ENCODE measurements around the gene UCN2.
"Not testable (repeated sequence)": the region's sequence is repeated elsewhere in the genome, so short reads cannot be mapped to it uniquely, and the experiment has no call there.

Gene UCN2

DNA sequence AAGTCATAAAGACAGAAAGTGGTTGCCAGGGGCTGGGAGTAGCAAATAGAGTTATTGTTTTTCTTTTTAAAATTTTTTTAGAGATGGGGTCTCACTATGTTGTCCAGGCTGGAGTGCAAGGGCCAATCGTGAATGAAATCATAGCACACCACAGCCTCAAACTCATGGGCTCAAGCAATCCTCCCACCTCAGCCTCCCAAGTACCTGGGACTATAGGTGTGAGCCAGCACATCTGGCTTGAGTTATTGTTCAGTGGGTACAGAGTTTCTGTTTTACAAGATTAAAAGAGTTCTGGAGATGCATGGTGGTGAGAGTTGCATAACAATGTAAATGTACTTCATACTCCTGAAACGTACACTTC lies 30.6 kb downstream of the UCN2 start:
- no peak for DNase-seq

DNA sequence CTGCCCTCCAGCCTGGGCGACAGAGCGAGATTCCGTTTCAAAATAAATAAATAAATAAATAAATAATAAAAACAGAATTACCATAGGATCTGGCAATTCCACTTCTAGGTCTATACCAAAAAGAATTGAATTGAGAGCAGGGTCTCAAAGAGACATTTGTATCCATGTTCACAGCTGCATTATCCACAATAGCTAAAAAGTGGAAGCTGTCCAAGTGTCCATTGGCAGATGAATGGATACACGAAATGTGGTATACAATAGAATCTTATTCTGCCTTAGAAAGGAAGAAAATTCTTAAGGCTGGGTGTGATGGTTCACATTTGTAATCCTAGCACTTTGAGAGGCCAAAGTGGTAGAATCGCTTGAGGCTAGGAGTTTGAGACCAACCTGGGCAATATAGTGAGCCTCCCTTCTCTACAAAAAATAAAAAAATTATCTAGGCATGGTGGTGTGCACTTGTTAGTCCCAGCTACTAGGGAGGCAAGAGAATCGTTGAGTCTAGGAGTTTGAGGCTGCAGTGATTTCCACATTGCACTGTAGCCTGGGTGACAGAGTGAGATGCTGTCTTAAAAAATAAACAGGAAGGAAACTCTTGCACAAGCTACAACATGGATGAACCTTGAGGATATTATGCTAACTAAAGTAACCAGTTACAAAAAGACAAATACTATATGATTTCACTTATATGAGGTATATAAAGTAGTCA lies 31.2 kb downstream of the UCN2 start:
- no peak for DNase-seq

DNA sequence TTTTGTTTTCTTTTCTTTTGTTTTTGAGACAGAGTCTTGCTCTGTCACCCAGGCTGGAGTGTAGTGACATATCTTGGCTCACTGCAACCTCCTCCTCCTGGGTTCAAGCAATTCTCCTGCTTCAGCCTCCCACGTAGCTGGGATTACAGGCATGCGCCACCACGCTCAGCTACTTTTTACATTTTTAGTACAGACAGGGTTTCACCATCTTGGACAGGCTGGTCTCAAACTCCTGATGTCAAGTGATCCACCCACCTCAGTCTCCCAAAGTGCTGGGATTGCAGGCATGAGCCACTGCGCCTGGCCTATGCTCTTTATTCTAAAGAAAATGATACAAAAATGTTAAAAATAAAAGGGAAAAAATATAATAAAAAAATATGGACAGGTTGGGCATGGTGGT lies 32.9 kb downstream of the UCN2 start:
- DNase-seq: not testable (repeated sequence)

- DNase-seq: no peak
Observed at GRCh38 chr3:48528754-48529153, 34.8 kb downstream of the UCN2 start.

- DNase-seq: no peak
Observed at GRCh38 chr3:48528048-48528447, 35.5 kb downstream of the UCN2 start.

- no peak for DNase-seq
Observed at GRCh38 chr3:48524970-48525369, 38.6 kb downstream of the UCN2 start.

DNA sequence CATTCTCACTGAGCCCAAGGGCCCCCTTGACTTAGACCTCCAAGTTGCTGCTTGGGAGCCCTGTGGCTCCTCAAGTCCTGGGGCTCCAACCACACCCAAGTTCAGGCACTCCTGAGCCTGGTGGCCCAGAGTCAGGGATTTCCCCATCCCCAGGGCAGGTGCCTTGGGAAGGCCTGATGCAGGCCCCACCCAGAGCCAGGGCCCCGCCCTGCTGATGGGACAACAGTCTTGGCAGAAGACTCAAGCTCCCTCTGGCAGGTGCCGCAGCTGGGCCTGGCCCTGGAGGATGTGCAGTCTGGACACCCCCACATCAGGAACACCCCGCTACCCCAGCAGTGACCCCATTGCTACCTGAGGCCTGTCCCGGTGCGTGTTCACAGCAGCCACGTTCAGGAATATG lies 41.9 kb downstream of the UCN2 start:
- DNase-seq: no peak

GRCh38 chr3:48519277-48519643 lies 44.3 kb downstream of the UCN2 start:
- DNase-seq: no peak

DNA sequence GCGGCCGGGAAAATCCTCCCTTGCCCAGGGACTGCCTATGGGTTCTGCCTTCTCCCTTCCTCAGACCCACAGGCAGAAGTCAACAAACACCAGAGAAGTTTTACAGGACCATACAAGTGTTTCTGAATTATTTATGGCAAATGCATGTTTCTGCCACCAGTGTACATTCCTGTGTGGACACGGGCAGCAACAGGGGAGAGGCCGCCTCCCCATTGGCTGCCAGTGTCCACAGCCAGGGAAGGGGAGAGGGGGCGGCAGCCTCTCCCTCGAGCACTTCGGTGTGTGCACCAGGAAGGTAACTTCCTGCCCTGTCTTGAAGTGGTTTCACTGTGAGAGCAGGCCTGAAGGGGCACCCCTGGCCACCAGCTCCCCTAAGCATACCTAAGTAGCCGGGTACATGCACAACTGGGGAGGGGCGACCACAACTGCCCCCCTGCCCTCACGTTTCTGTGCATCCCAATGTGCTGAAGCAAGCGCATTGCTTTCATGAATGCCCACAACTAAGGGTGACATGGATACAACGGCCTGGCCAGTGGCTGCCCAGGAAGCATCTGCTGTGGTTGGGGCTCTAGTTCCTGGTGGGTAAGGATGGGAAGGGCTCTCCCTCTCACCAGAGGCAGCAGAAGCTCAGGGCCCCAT lies 44.8 kb downstream of the UCN2 start:
- DNase-seq: no peak

DNA sequence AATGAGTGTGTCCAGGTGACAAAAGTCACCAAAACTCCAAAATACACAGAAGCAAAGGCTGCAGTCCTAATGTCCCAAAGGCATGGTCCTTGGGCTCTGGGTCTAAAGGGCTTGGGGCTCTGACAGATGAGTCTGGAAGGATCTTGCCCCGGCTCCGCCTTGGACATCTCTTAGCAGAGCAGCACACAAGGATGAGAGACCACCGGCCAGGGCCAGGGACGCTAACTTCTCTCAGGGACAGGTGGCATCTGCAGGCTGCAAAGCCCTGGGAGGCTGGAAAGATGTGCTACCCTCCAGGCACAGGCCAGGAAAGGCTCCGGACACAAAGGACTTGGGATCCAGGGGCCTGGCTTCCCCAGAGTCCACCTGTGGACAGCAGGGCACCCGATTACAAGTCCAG lies 45.5 kb downstream of the UCN2 start:
- no peak for DNase-seq

DNA sequence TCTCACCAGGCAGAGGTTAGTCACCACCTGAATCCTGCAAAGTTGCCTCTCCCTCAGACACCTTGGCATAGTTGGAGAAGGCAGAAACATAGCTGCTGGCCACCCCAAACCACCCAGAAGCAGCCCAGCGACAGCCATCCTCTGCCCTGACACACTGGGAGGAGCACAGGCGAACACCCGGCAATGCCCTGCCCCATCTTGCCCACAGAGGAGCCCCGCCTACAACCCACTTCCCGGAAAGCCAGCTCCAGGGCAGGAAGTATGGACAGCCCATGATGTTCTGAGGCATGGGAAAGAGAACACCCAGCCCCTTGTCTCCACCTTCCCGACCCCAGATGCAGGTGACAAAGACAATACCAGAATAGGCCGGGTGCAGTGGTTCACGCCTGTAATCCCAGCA lies 47.0 kb downstream of the UCN2 start:
- DNase-seq: no peak

- no peak for DNase-seq
Observed at GRCh38 chr3:48514431-48515227, 49.0 kb downstream of the UCN2 start.
